Stimulated activated CD8-positive, alpha-beta memory T cell treated with anti-CD3 and anti-CD28 coated beads, Interleukin-4, amount 100 ng/mL, for 1 hour (primary cell): ENCODE data around the gene TFPI2.

Experiments
- DNase-seq, 2 donors: peaks; one replicate each; pipeline ENCODE4 v3.0.0-alpha.2; 2020; ENCODE audit warnings: low read depth in 2 of 2, low spot score in 1 of 2

The TFPI2 gene

DNA sequence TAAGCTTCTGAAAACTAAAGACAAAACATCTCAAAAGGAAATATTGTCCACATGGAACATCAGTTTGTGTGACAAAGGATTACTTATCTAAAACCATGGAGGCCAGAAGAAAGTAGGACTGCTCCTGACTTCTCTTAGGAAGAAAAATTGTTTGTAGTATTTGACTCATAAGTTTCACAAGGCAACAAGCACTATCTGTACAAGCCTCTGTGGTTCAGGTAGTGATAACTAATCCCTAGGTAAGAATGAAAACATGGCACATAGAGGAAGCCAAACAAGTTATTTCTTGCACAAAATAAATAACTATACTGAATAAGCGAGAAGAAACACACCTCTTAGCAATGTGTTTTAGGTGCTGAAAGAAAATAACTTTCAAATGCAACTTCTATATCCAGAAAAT, 30.3 kb downstream of the TFPI2 start:
- DNase-seq, result no peak

- no peak for DNase-seq
These were observed 31.7 kb downstream of the TFPI2 start for GRCh38 chr7:93858857-93859256.

DNA sequence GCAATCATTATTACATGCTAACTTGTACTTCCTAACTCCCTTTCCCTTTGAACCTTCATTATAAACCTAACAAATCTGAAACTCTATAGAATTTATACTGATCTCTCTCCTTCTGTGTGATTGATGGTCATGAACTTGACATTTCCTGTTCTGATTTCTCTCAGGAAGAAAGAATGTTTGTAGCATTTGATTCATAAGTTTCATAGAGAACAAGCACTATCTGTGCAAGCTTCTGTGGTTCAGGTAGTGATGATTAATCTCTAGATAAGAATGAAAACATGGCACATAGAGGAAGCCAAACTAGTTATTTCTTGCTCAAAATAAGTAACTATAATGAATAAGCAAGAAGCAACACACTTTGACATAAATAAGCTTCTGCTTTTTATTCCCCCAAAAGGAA, 34.2 kb downstream of the TFPI2 start:
- no peak for DNase-seq

DNA sequence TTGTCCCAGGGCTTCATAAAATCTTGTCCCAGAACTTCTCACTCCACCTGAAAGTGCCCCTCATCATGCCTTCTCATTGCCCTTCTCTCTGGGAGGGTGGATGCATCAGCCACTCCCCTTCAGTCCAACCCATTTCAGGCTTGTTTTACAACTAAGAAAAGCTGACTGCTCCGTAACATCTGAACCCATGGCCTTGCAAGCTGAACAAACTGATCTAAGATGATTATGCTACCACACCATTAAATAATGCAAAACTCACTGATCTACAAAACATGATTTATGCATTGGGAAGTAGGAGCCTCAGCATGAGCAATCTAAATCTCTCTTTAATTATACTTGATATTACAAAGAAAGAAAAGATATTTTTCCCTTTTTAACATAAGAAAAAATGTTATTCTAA, 34.8 kb downstream of the TFPI2 start:
- DNase-seq, result no peak

GRCh38 chr7:93854480-93854879, 36.1 kb downstream of the TFPI2 start:
- DNase-seq, result no peak

DNA sequence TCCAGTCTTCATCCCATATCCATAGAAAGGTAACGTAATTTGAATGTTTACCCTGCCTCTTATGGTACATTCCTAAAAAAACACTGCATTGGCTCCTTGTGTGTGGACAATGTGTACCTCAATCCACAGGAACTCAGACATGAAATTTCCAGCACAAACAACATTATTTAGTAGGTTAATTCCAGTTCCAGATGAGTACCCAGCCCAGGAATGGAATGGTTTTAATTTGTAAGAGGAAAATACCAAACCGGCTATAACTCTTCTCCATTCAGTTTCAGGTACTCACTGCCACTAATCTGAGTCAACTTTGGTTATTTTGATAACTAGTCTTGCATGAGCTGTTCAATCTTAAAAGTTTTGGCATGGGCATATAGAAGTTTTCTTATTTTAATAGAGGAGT, 39.0 kb downstream of the TFPI2 start:
- no peak for DNase-seq

DNA sequence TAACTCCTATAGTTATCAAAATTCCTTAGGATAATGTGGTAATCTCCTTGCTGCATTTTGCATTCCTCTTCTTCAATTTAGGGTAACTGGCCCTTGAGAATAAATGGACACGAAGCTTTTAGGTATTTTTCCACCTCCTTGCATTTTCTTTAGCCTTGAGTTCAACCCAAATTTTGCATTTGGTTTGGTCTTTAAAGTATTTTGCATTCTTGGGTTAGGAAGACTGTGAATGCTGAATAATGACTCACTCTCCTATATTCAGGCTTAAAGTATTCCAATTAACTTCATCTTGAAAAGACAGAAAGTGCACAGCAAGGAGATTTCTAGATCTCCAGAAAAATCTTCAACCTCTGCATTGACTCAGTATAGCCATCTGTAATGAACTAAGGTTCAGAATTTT, 47.3 kb downstream of the TFPI2 start:
- no peak for DNase-seq

DNA sequence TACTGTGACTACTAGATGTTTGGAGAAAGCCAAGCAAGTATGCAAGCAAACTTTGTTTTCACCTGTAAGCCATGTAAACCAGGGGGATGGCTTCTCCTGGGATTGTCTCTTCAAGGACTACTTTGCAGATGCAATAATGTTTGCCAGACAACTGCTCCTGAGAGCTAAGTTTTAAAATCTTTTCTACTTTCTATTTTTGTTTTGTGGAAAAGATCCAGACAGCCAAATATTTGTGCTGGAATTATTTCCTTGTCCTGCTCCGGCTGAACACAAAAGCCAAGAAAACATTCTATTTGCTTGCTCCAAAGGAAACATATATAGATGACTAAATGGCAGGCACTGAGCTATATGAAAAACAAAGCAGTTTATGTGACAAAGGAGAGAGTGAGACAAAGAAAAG, 51.6 kb downstream of the TFPI2 start:
- no peak for DNase-seq

DNA sequence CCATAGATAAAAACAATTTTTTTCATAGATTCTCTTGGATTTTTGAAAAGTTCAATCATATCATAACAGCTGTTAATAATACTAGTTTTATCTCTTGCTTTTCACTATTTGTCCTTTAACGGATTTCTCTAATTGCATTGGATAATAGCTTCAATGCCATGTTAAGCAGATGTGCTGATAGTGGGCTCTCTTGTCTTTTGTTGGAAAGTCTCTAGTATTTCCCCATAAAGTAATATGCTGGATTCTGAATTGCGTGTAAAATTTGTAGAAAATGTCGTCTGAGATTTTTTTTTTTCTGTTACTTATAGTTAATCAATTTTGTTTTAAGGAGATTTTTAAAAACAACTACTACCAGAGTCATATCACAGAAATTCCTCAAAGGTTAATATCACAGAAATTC, 53.3 kb downstream of the TFPI2 start:
- no peak for DNase-seq

DNA sequence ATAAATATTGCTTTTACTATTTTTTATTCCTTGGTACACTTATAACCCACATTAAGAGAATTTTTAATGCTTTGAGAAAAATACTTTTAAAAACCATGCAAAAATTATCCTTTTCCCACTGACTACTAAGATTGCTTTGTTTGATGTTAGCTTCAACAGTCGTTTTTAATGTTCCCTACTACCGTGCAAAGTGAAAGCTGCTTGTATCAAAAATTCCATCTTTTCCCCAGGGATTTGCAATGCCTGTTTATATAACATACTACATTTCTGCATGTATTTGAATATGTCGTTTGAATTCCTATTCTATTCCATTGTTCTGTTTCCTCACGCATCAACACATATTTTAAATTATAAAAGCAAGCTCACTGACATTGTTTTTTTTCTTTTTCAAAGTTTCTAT, 54.4 kb downstream of the TFPI2 start:
- no peak for DNase-seq

DNA sequence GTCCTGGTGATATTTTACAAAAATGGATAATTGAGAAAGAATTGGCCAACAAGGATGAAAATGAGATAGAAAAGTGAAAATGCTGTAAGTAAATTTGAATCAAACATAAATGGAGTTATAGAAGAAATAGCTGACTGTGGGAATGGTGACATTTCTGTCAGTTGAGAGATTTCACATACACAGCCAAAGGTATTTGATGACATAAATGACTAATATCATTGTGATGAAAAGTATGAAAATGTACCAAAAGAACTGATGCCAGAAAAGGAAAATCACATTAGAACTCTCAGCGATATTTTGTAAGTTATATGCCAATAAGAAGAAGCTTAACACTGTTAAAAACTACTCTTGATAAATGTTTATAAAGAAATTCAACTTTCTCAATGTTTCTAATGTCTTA, 54.9 kb downstream of the TFPI2 start:
- DNase-seq, result no peak
